Vagina (tissue), 2 donors: ENCODE measurements around the gene ADM. TPM values are rescaled to one million over a fixed set of nuclear protein-coding genes. Genes with fewer than 3 reads are reported as not detected.

ENCODE experiments used
- DNase-seq, 2 donors: peaks; one replicate each; pipeline ENCODE4 v3.0.0-alpha.2; 2017; ENCODE audit errors: extremely low spot score in 2 of 2
- H3K27ac ChIP-seq: fragments of 200-600 bp; sonication (generic); one replicate; pipeline ENCODE4 v1.5.1; 2019
- H3K27me3 ChIP-seq: fragments of 200-600 bp; sonication (generic); one replicate; pipeline ENCODE4 v1.5.1; 2019
- H3K36me3 ChIP-seq, 2 donors: fragments of 200-600 bp; sonication (generic); one replicate each; pipeline ENCODE4 v1.5.1; 2017 to 2019
- H3K4me1 ChIP-seq: fragments of 200-600 bp; sonication (generic); one replicate; pipeline ENCODE4 v1.5.1; 2019
- H3K4me3 ChIP-seq, 2 donors: fragments of 200-600 bp; sonication (generic); 1 replicate in 1 of 2; 2 replicates in 1 of 2; pipeline ENCODE4 v1.5.1; 2016 to 2019
- H3K9me3 ChIP-seq: fragments of 200-600 bp; sonication (generic); one replicate; pipeline ENCODE4 v1.5.1; 2019
- CTCF ChIP-seq, 3 experiments: fragments of 450-650 bp in 2 of 3; fragments of 200-600 bp in 1 of 3; sonication (generic) in 1 of 3; IDR thresholded peaks; one replicate each; pipeline ENCODE4 v1.5.1; 2017 to 2019; ENCODE audit warnings: antibody characterized with exemption in 3 of 3, mild to moderate bottlenecking in 2 of 3, moderate library complexity in 2 of 3
- POLR2A ChIP-seq, 2 donors: fragments of 450-650 bp; IDR thresholded peaks; one replicate each; pipeline ENCODE4 v1.6.1; 2017; ENCODE audit warnings: antibody characterized with exemption in 2 of 2, mild to moderate bottlenecking in 2 of 2, moderate library complexity in 2 of 2
- POLR2AphosphoS5 ChIP-seq, 2 donors: sonication (generic); formaldehyde crosslinking; IDR thresholded peaks; one replicate each; pipeline ENCODE4 v1.9.0; 2017; ENCODE audit warnings: antibody characterized with exemption in 2 of 2, mild to moderate bottlenecking in 2 of 2, low read depth in 1 of 2; ENCODE audit not compliant: insufficient read depth in 1 of 2
- intact Hi-C: fragments of 100-400 bp; cut with DNase I; formaldehyde crosslinking; loops from one replicate; pipeline ENCODE4 v1.15.1; 2023
- total RNA-seq: library from RNA; depleted of rRNA; stranded (reverse); fragments of >200 nt; gene quantifications from one replicate; pipeline ENCODE4 v1.2.3, GENCODE V29; 2016

The ADM gene
- total RNA-seq, 1 donor from 2014 or later, result 130 TPM

DNA sequence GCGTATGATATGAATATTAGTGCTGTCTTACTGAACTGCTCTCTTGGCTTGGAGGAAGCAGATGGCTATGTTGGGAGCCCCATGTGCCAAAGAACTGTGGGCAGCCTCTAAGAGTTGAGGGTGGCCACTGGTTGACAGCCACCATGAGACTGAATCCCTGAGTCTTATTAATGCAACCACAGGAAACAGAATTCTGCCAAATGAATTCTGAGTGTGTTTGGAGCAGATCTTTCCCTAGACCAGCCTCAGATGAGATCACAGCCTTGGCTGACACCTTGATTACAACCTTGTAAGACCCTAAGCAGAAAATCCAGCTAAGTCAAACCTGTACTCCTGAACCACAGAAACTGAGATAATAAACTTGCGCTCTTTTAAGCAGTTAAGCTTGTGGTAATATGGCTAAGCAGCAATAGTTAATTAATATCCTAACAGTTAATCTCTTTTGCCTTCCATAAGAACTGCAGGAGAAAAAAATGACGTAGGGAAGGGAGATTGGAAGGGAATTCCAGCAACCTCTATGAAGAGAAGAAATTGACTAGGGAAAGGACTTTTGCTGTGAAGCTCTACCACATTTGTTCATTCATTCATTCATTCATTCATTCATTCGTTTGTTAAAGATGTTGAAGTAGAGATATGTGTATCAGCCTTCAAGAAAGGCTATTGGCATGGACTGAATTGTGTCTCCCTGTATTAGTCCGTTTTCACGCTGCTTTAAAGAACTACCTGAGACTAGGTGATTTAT, 26.8 kb downstream of the ADM start:
- H3K4me3 ChIP-seq, result no peak overlapping the region
- H3K27ac ChIP-seq, result no peak overlapping the region
- no peaks in the 10 kb centered on the region for H3K36me3 ChIP-seq
- no peaks in the 10 kb centered on the region for H3K9me3 ChIP-seq
- DNase-seq, result no peak
- no peaks in the 10 kb centered on the region for H3K27me3 ChIP-seq
- peaks cover 22% of the 10 kb centered on the region for H3K4me1 ChIP-seq
- intact Hi-C loops, result no loop called here
- no peak for TF ChIP-seq POLR2A (IDR thresholded peaks at IDR 0.05)
- no peak for TF ChIP-seq POLR2AphosphoS5 (IDR thresholded peaks at IDR 0.05; ENCODE audit: insufficient read depth in 1 of 2, low read depth in 1 of 2)
- no peak for TF ChIP-seq CTCF (IDR thresholded peaks at IDR 0.05)

GRCh38 chr11:10333490-10333889, 28.6 kb downstream of the ADM start:
- TF ChIP-seq POLR2A (IDR thresholded peaks at IDR 0.05), result no peak
- TF ChIP-seq CTCF (IDR thresholded peaks at IDR 0.05), result no peak
- no peak for TF ChIP-seq POLR2AphosphoS5 (IDR thresholded peaks at IDR 0.05; ENCODE audit: insufficient read depth in 1 of 2, low read depth in 1 of 2)
- no peak overlapping the region for H3K27ac ChIP-seq
- H3K9me3 ChIP-seq, result no peaks in the 10 kb centered on the region
- intact Hi-C loops, result no loop called here
- H3K4me3 ChIP-seq, result no peak overlapping the region
- no peak for DNase-seq
- peaks cover 7% of the 10 kb centered on the region for H3K4me1 ChIP-seq
- H3K27me3 ChIP-seq, result no peaks in the 10 kb centered on the region
- no peaks in the 10 kb centered on the region for H3K36me3 ChIP-seq

GRCh38 chr11:10338287-10338686, 33.4 kb downstream of the ADM start:
- no peaks in the 10 kb centered on the region for H3K27me3 ChIP-seq
- H3K4me3 ChIP-seq, result no peak overlapping the region
- no peak for DNase-seq
- intact Hi-C loops, result no loop called here
- no peak for TF ChIP-seq CTCF (IDR thresholded peaks at IDR 0.05)
- TF ChIP-seq POLR2AphosphoS5 (IDR thresholded peaks at IDR 0.05; ENCODE audit: insufficient read depth in 1 of 2, low read depth in 1 of 2), result no peak
- no peak for TF ChIP-seq POLR2A (IDR thresholded peaks at IDR 0.05)
- H3K4me1 ChIP-seq, result no peaks in the 10 kb centered on the region
- no peaks in the 10 kb centered on the region for H3K36me3 ChIP-seq
- no peaks in the 10 kb centered on the region for H3K9me3 ChIP-seq
- no peak overlapping the region for H3K27ac ChIP-seq

DNA sequence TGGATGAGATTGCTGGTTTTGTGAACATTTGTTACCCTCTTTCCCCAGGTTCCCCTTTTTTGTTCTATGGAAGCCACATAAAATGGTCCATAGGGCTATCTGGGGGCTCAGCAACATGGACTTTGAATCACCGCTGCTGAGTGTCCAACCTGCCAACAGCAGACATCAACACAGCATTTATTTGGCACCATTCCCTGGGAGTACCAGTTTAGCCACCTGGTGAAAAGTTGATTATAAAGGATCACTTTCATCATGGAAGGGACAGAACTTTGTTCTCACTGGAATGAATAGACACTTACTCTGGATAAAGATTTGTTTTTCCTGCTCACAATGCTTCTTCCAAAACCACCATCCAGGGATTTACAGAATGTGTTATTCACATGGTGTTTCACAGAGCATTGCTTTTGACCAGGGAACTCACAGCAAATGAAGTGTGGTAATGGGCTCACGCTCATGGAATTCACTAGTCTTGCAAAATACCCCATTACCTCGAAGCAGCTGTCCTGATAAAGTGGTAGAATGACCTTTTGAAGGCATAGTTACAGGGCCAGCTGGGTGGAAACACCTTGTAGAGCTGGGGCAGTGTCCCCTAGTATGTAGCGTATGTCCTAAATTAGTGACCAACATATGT, 43.9 kb downstream of the ADM start:
- Histone ChIP-seq H3K36me3 (no peaks in the 10 kb centered on the region), H3K27ac (no peak overlapping the region), H3K27me3 (no peaks in the 10 kb centered on the region), H3K4me1 (no peaks in the 10 kb centered on the region), H3K9me3 (no peaks in the 10 kb centered on the region), H3K4me3 (no peak overlapping the region)
- TF ChIP-seq POLR2AphosphoS5 (IDR thresholded peaks at IDR 0.05; ENCODE audit: insufficient read depth in 1 of 2, low read depth in 1 of 2) (no peak), POLR2A (IDR thresholded peaks at IDR 0.05) (no peak), CTCF (IDR thresholded peaks at IDR 0.05) (no peak)
- intact Hi-C loops, result no loop called here
- DNase-seq, result peak in 1 of 2 donors; percentile 70

GRCh38 chr11:10349281-10349665, 44.4 kb downstream of the ADM start:
- Histone ChIP-seq H3K36me3 (no peaks in the 10 kb centered on the region), H3K4me3 (no peak overlapping the region), H3K4me1 (no peaks in the 10 kb centered on the region), H3K27ac (no peak overlapping the region), H3K27me3 (no peaks in the 10 kb centered on the region), H3K9me3 (no peaks in the 10 kb centered on the region)
- intact Hi-C loops, result no loop called here
- DNase-seq, result no peak
- TF ChIP-seq CTCF (IDR thresholded peaks at IDR 0.05), result no peak
- no peak for TF ChIP-seq POLR2A (IDR thresholded peaks at IDR 0.05)
- no peak for TF ChIP-seq POLR2AphosphoS5 (IDR thresholded peaks at IDR 0.05; ENCODE audit: insufficient read depth in 1 of 2, low read depth in 1 of 2)
